ENCODE results near the gene HIVEP3.
A peak's percentile ranks its signal among the peaks of the same experiment; 100 is the strongest.

Gene HIVEP3

DNA sequence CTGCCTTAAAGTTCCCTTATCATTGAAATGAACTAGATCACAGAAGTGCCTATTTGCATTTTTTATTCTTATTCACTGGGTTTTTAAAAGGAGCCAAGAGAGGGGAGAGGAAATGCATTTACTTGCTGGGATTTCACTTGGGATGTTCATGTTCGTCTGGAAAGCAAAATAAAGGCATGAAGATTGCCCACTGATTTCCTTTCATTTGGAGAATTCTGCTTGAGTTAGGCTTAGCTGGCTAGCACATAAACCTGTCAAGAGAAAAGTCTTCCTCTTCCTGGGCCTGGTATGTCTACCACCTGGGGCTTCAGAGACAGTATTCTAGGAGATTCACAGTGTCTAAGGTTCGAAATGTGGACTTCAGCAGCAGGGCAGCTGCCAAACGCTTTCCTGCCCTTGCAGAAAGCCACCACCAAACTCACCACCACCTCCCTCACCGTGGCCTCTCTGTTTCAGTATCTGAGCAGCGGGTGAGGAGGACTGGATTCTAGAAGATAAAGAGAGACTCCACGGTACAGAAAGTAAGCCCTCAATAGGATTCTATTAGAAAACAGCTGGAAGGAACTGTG is 44.5 kb downstream of the HIVEP3 start:
- TF ChIP-seq POLR2AphosphoS5 (IDR thresholded peaks at IDR 0.05; ENCODE audit: low read depth, low read length) = no peak
- TF ChIP-seq FOXP2 (optimal IDR thresholded peaks at IDR 0.05; ENCODE audit: borderline replicate concordance, extremely low read depth, extremely low read length, insufficient read depth) = no peak
- TF ChIP-seq TAF1 (IDR thresholded peaks at IDR 0.05; ENCODE audit: borderline replicate concordance, insufficient read depth, low read length) = no peak
- no peak for TF ChIP-seq SIN3A (IDR thresholded peaks at IDR 0.05; ENCODE audit: borderline replicate concordance, insufficient read depth, low read length)

DNA sequence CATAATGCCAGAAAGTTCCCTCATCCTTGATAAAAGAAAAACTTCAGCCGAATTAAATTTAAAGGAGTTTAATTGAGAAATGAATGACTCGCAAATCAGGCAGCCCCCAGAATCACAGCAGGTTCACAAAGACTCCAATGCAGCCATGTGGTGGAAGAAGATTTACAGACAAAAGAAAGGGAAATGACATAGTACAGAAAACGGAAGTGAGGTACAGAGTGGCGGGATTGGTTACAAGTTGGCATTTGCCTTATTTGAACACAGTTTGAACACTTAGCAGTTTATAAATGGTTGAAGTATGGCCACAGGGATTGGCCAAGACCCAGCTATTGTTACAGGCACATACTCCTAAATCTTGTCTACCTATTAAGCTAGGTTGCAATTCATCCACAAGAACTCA is 46.6 kb downstream of the HIVEP3 start:
- peak; percentile 40; the same call in 1 of the 2 replicates for TF ChIP-seq POLR2AphosphoS5 (IDR thresholded peaks at IDR 0.05; ENCODE audit: low read depth, low read length)
- TF ChIP-seq SIN3A (IDR thresholded peaks at IDR 0.05; ENCODE audit: borderline replicate concordance, insufficient read depth, low read length) = no peak

DNA sequence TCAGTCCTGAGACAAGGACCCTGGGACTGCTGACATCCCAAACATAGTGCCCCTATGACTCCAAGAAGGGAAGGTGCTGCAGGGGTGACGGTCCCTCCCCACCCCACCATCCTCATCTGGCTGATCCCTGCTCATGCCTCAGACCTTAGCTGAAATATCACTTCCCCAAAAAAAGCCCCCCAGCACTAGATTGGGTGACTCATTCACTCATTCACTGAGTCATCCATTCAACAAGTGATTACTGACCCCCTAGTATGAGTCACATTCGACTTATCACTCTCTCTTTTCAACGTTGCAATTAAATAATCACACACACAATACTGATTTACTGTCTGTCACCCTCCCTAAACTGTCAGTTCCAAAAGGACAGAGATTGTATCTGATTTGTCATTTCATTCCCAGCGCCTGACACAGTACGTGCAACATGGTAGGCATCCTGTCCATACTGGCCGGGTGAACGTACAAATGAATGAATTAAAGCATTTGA is 48.6 kb downstream of the HIVEP3 start:
- TF ChIP-seq FOXP2 (optimal IDR thresholded peaks at IDR 0.05; ENCODE audit: borderline replicate concordance, extremely low read depth, extremely low read length, insufficient read depth) (no peak), POLR2AphosphoS5 (IDR thresholded peaks at IDR 0.05; ENCODE audit: low read depth, low read length) (peak; percentile 45; the same call in 1 of the 2 replicates), TAF1 (IDR thresholded peaks at IDR 0.05; ENCODE audit: borderline replicate concordance, insufficient read depth, low read length) (0 out of 2 replicates have a peak, but pooled peaks have one; percentile 17), SIN3A (IDR thresholded peaks at IDR 0.05; ENCODE audit: borderline replicate concordance, insufficient read depth, low read length) (0 out of 2 replicates have a peak, but pooled peaks have one; percentile 59)
- TF ChIP-seq, protein P1, sequence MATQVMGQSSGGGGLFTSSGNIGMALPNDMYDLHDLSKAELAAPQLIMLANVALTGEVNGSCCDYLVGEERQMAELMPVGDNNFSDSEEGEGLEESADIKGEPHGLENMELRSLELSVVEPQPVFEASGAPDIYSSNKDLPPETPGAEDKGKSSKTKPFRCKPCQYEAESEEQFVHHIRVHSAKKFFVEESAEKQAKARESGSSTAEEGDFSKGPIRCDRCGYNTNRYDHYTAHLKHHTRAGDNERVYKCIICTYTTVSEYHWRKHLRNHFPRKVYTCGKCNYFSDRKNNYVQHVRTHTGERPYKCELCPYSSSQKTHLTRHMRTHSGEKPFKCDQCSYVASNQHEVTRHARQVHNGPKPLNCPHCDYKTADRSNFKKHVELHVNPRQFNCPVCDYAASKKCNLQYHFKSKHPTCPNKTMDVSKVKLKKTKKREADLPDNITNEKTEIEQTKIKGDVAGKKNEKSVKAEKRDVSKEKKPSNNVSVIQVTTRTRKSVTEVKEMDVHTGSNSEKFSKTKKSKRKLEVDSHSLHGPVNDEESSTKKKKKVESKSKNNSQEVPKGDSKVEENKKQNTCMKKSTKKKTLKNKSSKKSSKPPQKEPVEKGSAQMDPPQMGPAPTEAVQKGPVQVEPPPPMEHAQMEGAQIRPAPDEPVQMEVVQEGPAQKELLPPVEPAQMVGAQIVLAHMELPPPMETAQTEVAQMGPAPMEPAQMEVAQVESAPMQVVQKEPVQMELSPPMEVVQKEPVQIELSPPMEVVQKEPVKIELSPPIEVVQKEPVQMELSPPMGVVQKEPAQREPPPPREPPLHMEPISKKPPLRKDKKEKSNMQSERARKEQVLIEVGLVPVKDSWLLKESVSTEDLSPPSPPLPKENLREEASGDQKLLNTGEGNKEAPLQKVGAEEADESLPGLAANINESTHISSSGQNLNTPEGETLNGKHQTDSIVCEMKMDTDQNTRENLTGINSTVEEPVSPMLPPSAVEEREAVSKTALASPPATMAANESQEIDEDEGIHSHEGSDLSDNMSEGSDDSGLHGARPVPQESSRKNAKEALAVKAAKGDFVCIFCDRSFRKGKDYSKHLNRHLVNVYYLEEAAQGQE (IDR thresholded peaks at IDR 0.05; ENCODE audit: insufficient read depth in 1 of 2, low read depth in 2 of 2, low read length in 2 of 2) = no peak

DNA sequence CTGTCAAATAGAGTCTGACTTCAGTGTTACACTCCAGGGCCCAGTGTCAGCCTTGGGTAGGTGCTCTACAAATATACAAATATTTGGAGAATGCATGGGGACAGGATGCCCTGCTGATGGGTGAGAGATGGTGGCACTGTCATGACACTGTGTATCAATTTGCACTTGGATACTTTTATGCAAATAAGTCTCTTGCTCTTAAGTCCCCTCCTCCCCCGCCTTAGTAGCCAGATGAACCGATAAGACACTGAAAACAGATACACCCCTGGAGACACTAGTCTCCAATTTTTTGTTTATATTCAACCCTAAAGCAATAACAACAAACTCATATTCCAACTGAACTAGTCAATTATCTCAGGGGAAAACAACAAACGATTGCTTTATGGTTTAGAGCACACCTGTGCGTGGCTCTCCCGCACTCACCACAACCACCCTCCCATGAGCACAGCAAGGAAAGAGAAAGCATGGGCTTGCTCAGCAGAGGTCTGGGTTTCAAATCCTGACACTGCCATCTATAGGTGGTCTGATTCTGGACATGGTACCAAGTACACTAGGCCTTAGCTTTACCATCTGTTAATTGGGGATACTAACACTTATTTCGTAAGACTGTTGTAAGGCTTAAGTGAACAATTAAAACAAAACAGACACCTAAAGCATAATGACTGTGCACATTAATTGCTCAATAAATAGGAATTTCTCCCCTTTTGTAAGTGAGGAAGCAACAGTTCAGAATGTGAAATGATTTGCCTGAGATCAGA is 50.3 kb downstream of the HIVEP3 start:
- TF ChIP-seq, protein P1 (IDR thresholded peaks at IDR 0.05; ENCODE audit: insufficient read depth in 1 of 2, low read depth in 2 of 2, low read length in 2 of 2) = no peak
- TF ChIP-seq TAF1 (IDR thresholded peaks at IDR 0.05; ENCODE audit: borderline replicate concordance, insufficient read depth, low read length) (no peak), SIN3A (IDR thresholded peaks at IDR 0.05; ENCODE audit: borderline replicate concordance, insufficient read depth, low read length) (no peak), FOXP2 (optimal IDR thresholded peaks at IDR 0.05; ENCODE audit: borderline replicate concordance, extremely low read depth, extremely low read length, insufficient read depth) (no peak), POLR2AphosphoS5 (IDR thresholded peaks at IDR 0.05; ENCODE audit: low read depth, low read length) (no peak)

DNA sequence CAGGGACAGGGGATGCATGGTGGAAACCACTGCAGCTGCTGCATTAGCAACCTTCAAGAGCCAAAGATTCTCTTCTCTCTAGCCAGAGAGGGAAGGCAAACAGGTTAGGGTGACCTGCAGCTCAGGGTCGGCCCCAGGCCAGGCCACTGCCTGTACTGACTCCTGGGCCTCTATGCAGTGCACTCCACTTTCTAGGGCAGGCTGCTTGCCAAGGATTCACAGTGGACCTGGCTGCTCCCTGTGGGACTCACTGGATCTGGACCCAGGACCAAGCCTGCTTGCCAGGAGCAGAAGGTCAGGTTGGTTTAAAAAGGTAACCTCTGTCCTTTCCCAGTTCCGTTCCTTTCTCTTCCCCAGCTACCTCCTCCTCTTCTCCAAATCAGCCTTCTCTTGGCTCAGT is 52.4 kb downstream of the HIVEP3 start:
- TF ChIP-seq SIN3A (IDR thresholded peaks at IDR 0.05; ENCODE audit: borderline replicate concordance, insufficient read depth, low read length) = no peak
- TF ChIP-seq TAF1 (IDR thresholded peaks at IDR 0.05; ENCODE audit: borderline replicate concordance, insufficient read depth, low read length) = no peak
- TF ChIP-seq, protein P1 (IDR thresholded peaks at IDR 0.05; ENCODE audit: insufficient read depth in 1 of 2, low read depth in 2 of 2, low read length in 2 of 2) = no peak

DNA sequence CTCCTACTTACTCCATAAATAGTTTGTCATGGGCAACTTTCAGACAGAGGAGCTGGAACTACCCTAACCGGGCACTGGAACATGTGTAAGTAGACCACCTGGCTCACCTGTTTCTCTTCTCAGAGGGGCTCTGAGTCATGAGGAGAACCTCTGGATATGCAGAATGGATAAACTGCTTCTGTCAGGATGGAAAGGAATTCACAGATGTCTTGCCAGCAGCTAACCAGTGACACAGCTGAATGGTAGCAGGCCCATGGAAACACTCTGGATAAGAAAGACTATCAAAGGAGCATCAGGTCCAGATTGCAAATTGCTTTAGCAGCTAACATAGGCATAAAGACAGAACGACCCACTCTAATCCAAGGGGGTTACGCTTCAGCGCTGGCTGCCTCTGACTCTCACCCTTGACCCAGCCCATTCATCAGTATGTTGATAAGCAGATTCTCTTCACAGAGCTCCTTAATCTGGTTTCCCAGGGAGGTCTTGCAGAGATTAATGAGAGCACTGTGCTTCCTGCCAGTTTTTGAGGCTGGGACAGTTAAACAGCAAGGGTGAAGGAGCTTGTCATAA is 54.2 kb downstream of the HIVEP3 start:
- TF ChIP-seq FOXP2 (optimal IDR thresholded peaks at IDR 0.05; ENCODE audit: borderline replicate concordance, extremely low read depth, extremely low read length, insufficient read depth) = no peak
